DND-41 (cell line): ENCODE measurements around the gene TNRC6B.

Source experiments
- ATAC-seq: fragments of 200-7000 bp; cut with Tn5 transposase; 3 replicates; pipeline ENCODE4 v1.9.1; 2021; ENCODE audit warnings: low read depth; ENCODE audit not compliant: insufficient read depth
- DNase-seq: peaks from one replicate; pipeline ENCODE4 v3.0.0-alpha.2; 2020
- H2AFZ ChIP-seq: 2 replicates; pipeline ENCODE4 v1.6.0; 2012; ENCODE audit warnings: low read depth, low read length
- H3K27ac ChIP-seq: 2 replicates; pipeline ENCODE4 v1.5.1; 2012; ENCODE audit warnings: low read length, inconsistent platforms
- H3K27me3 ChIP-seq: fragments of 200-600 bp; sonication (generic); 2 replicates; pipeline ENCODE4 v1.6.0; 2012; ENCODE audit warnings: low read length, mild to moderate bottlenecking, inconsistent platforms; ENCODE audit not compliant: insufficient read depth, poor library complexity
- H3K36me3 ChIP-seq: 2 replicates; pipeline ENCODE4 v1.5.1; 2012; ENCODE audit warnings: low read length, inconsistent platforms; ENCODE audit not compliant: insufficient read depth
- H3K4me1 ChIP-seq: 2 replicates; pipeline ENCODE4 v1.5.1; 2012; ENCODE audit warnings: mild to moderate bottlenecking, low read length; ENCODE audit not compliant: insufficient read depth
- H3K4me2 ChIP-seq: 2 replicates; pipeline ENCODE4 v1.6.0; 2012; ENCODE audit warnings: mild to moderate bottlenecking, moderate library complexity, low read length, inconsistent platforms; ENCODE audit not compliant: insufficient read depth
- H3K4me3 ChIP-seq, 2 experiments: fragments of 200-600 bp in 1 of 2; shearing (Covaris generic) in 1 of 2; 2 replicates each; pipeline ENCODE4 v1.5.1; 2012 to 2016; ENCODE audit warnings: inconsistent platforms in 2 of 2, low read length in 2 of 2, mild to moderate bottlenecking in 2 of 2, low read depth in 1 of 2, moderate library complexity in 1 of 2
- H3K79me2 ChIP-seq: 2 replicates; pipeline ENCODE4 v1.6.0; 2012; ENCODE audit warnings: low read length, inconsistent platforms; ENCODE audit not compliant: insufficient read depth
- H3K9ac ChIP-seq: 2 replicates; pipeline ENCODE4 v1.6.0; 2012; ENCODE audit warnings: low read depth, mild to moderate bottlenecking, inconsistent platforms, low read length, moderate library complexity
- H3K9me3 ChIP-seq: 2 replicates; pipeline ENCODE4 v1.5.1; 2012; ENCODE audit warnings: low read length, moderate library complexity, mild to moderate bottlenecking, inconsistent platforms; ENCODE audit not compliant: insufficient read depth, severe bottlenecking
- H4K20me1 ChIP-seq: 2 replicates; pipeline ENCODE4 v1.6.0; 2012; ENCODE audit warnings: low read length; ENCODE audit not compliant: insufficient read depth
- CTCF ChIP-seq: IDR thresholded peaks from 2 replicates; pipeline ENCODE4 v1.5.1; 2012; ENCODE audit warnings: borderline replicate concordance, low read length, moderate library complexity, mild to moderate bottlenecking; ENCODE audit not compliant: poor library complexity, severe bottlenecking; ENCODE audit errors: extremely low read depth
- EZH2 ChIP-seq: IDR thresholded peaks from 3 replicates; pipeline ENCODE4 v1.6.1; 2012; ENCODE audit warnings: borderline replicate concordance, low read depth, mild to moderate bottlenecking, moderate library complexity, low read length, inconsistent platforms; ENCODE audit not compliant: severe bottlenecking

The TNRC6B gene

DNA sequence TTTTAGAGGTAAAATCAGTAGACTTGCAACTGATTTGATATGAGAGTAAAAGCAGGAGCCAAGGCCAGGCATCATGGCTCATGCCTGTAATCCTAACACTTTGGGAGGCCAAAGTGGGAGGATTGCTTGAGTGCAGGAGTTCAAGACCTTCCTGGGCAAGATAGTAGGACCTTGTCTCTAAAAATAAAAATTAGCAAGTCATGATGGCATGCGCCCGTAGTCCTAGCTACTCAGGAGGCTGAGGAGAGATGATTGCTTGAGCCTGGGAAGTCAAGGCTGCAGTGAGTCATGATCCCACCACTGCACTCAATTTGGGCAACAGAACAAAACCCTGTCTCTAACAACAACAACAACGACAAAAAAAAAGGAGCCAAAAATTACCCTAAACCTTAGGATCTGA is 206.2 kb downstream of the TNRC6B start:
- TF ChIP-seq CTCF: no peak
- TF ChIP-seq EZH2: no peak
- DNase-seq (no peak), ATAC-seq (no peak)
- H4K20me1 ChIP-seq: peaks cover 6% of the 10 kb centered on the region; the same call in 1 of the 2 replicates
- H3K27me3 ChIP-seq: no peaks in the 10 kb centered on the region
- H3K36me3 ChIP-seq: no peaks in the 10 kb centered on the region
- H3K4me2 ChIP-seq: no peak overlapping the region
- no peak overlapping the region for H3K27ac ChIP-seq
- no peak overlapping the region for H3K9ac ChIP-seq
- no peaks in the 10 kb centered on the region for H3K9me3 ChIP-seq
- no peak overlapping the region for H2AFZ ChIP-seq
- H3K79me2 ChIP-seq: peaks cover 78% of the 10 kb centered on the region
- no peak overlapping the region for H3K4me3 ChIP-seq
- peaks cover 16% of the 10 kb centered on the region for H3K4me1 ChIP-seq

- Histone ChIP-seq H4K20me1 (peaks cover 6% of the 10 kb centered on the region; the same call in 1 of the 2 replicates), H3K27ac (peak overlapping the region; percentile 63), H3K4me3 (peak overlapping the region in 1 of 2 experiments; percentile 41; a peak in 2 of 4 replicates), H3K9me3 (no peaks in the 10 kb centered on the region), H3K4me1 (peaks cover 16% of the 10 kb centered on the region), H3K79me2 (peaks cover 69% of the 10 kb centered on the region), H3K4me2 (peak overlapping the region; percentile 58), H3K9ac (peak overlapping the region; percentile 19), H3K36me3 (no peaks in the 10 kb centered on the region), H2AFZ (peak overlapping the region; percentile 46), H3K27me3 (no peaks in the 10 kb centered on the region)
- TF ChIP-seq CTCF (peak; percentile 17), EZH2 (no peak)
- peak; percentile 81 for ATAC-seq
- peak; percentile 43 for DNase-seq
Observed at GRCh38 chr22:40385036-40385782, 207.5 kb downstream of the TNRC6B start.
